GM12801 (cell line): ENCODE measurements around the gene TMBIM1.

ENCODE experiments used
- CTCF ChIP-seq: IDR thresholded peaks from one replicate; pipeline ENCODE4 v1.5.1; 2011; ENCODE audit warnings: control low read depth; ENCODE audit not compliant: insufficient read length; ENCODE audit errors: extremely low read depth

TMBIM1 gene

GRCh38 chr2:218323526-218324472 is 31.5 kb upstream of the TMBIM1 start:
- TF ChIP-seq CTCF = no peak

GRCh38 chr2:218322768-218323525 is 30.6 kb upstream of the TMBIM1 start:
- TF ChIP-seq CTCF = no peak

GRCh38 chr2:218320704-218321336 is 28.5 kb upstream of the TMBIM1 start:
- TF ChIP-seq CTCF = no peak

GRCh38 chr2:218319813-218320365 is 27.6 kb upstream of the TMBIM1 start:
- TF ChIP-seq CTCF = no peak

GRCh38 chr2:218318241-218318640 is 25.9 kb upstream of the TMBIM1 start:
- no peak for TF ChIP-seq CTCF

- no peak for TF ChIP-seq CTCF
These were observed 25.5 kb upstream of the TMBIM1 start for GRCh38 chr2:218317835-218318234.

- TF ChIP-seq CTCF = no peak
These were observed 25.0 kb upstream of the TMBIM1 start for GRCh38 chr2:218317303-218317630.
